Stimulated activated CD8-positive, alpha-beta memory T cell treated with anti-CD3 and anti-CD28 coated beads, Interleukin-7, amount 100 ng/mL, for 24 hours (primary cell): Measurements from ENCODE around the gene C2CD4C.
"Not testable (repeated sequence)": the region's sequence is repeated elsewhere in the genome, so short reads cannot be mapped to it uniquely, and the experiment has no call there.

Source experiments
- DNase-seq: peaks from one replicate; pipeline ENCODE4 v3.0.0-alpha.2; 2020; ENCODE audit warnings: low read depth

C2CD4C gene

GRCh38 chr19:364496-365287, 44.3 kb downstream of the C2CD4C start:
- DNase-seq: no peak

GRCh38 chr19:362683-363082, 46.3 kb downstream of the C2CD4C start:
- DNase-seq: no peak

- DNase-seq: no peak
These were observed 46.8 kb downstream of the C2CD4C start for GRCh38 chr19:362154-362553.

- DNase-seq: no peak
These were observed 49.4 kb downstream of the C2CD4C start for GRCh38 chr19:359653-359925.

- not testable (repeated sequence) for DNase-seq
These were observed 53.4 kb downstream of the C2CD4C start for GRCh38 chr19:355536-355935.
